ENCODE results near the gene NEAT1. TPM values are rescaled to one million over a fixed set of nuclear protein-coding genes. Genes with fewer than 3 reads are reported as not detected.
"Not testable (repeated sequence)": the region's sequence is repeated elsewhere in the genome, so short reads cannot be mapped to it uniquely, and the experiment has no call there.

Gene NEAT1
- total RNA-seq, 1 donor from 2014 or later: 269 TPM

- TF ChIP-seq CTCF (IDR thresholded peaks at IDR 0.05; ENCODE audit: unreplicated experiment): no peak
- peak overlapping the region; percentile 43 for H3K27ac Mint-ChIP-seq
- H3K36me3 Mint-ChIP-seq: peaks cover 21% of the 10 kb centered on the region
- H3K4me3 Mint-ChIP-seq: no peak overlapping the region
- H3K4me1 Mint-ChIP-seq: peaks cover 23% of the 10 kb centered on the region
- DNase-seq (ENCODE audit: low spot score in 2 of 2, unreplicated experiment in 2 of 2): no peak
- peaks cover 3% of the 10 kb centered on the region for H3K9me3 Mint-ChIP-seq
- no peaks in the 10 kb centered on the region for H3K27me3 Mint-ChIP-seq (ENCODE audit: low read depth)
Observed at GRCh38 chr11:65445604-65446445, 23.2 kb downstream of the NEAT1 start.

- H3K27ac Mint-ChIP-seq: peak overlapping the region; percentile 43
- TF ChIP-seq CTCF (IDR thresholded peaks at IDR 0.05; ENCODE audit: unreplicated experiment): no peak
- peaks cover 3% of the 10 kb centered on the region for H3K9me3 Mint-ChIP-seq
- peaks cover 18% of the 10 kb centered on the region for H3K4me1 Mint-ChIP-seq
- DNase-seq (ENCODE audit: low spot score in 2 of 2, unreplicated experiment in 2 of 2): no peak
- no peak overlapping the region for H3K4me3 Mint-ChIP-seq
- H3K27me3 Mint-ChIP-seq (ENCODE audit: low read depth): no peaks in the 10 kb centered on the region
- H3K36me3 Mint-ChIP-seq: peaks cover 17% of the 10 kb centered on the region
Observed at GRCh38 chr11:65446446-65447277, 24.1 kb downstream of the NEAT1 start.

GRCh38 chr11:65448074-65448417 lies 25.4 kb downstream of the NEAT1 start:
- Mint-ChIP-seq H3K36me3 (peaks cover 17% of the 10 kb centered on the region), H3K27me3 (ENCODE audit: low read depth) (no peaks in the 10 kb centered on the region), H3K27ac (no peak overlapping the region), H3K4me1 (peaks cover 10% of the 10 kb centered on the region), H3K4me3 (no peak overlapping the region), H3K9me3 (peaks cover 3% of the 10 kb centered on the region)
- DNase-seq (ENCODE audit: low spot score in 2 of 2, unreplicated experiment in 2 of 2): no peak
- TF ChIP-seq CTCF (IDR thresholded peaks at IDR 0.05; ENCODE audit: unreplicated experiment): no peak

- H3K9me3 Mint-ChIP-seq: peaks cover 3% of the 10 kb centered on the region
- H3K27ac Mint-ChIP-seq: no peak overlapping the region
- no peak overlapping the region for H3K4me3 Mint-ChIP-seq
- H3K36me3 Mint-ChIP-seq: peaks cover 17% of the 10 kb centered on the region
- H3K27me3 Mint-ChIP-seq (ENCODE audit: low read depth): no peaks in the 10 kb centered on the region
- DNase-seq (ENCODE audit: low spot score in 2 of 2, unreplicated experiment in 2 of 2): no peak
- peaks cover 8% of the 10 kb centered on the region for H3K4me1 Mint-ChIP-seq
- no peak for TF ChIP-seq CTCF (IDR thresholded peaks at IDR 0.05; ENCODE audit: unreplicated experiment)
Observed at GRCh38 chr11:65448418-65449105, 26.0 kb downstream of the NEAT1 start.

- H3K4me3 Mint-ChIP-seq; H3K27me3 Mint-ChIP-seq (ENCODE audit: low read depth); H3K27ac Mint-ChIP-seq; H3K9me3 Mint-ChIP-seq; DNase-seq (ENCODE audit: low spot score in 2 of 2, unreplicated experiment in 2 of 2); H3K36me3 Mint-ChIP-seq: not testable (repeated sequence)
- H3K4me1 Mint-ChIP-seq: peaks cover 17% of the 10 kb centered on the region
Observed at GRCh38 chr11:65451301-65451700, 28.7 kb downstream of the NEAT1 start.

GRCh38 chr11:65452259-65452658 lies 29.7 kb downstream of the NEAT1 start:
- H3K27me3 Mint-ChIP-seq (ENCODE audit: low read depth); H3K36me3 Mint-ChIP-seq; H3K4me3 Mint-ChIP-seq; H3K9me3 Mint-ChIP-seq; DNase-seq (ENCODE audit: low spot score in 2 of 2, unreplicated experiment in 2 of 2); H3K27ac Mint-ChIP-seq: not testable (repeated sequence)
- peaks cover 22% of the 10 kb centered on the region for H3K4me1 Mint-ChIP-seq
